Liver (tissue), 2 donors: Measurements from ENCODE around the gene ACTN3.

Experiments
- CTCF ChIP-seq: fragments of 150-350 bp; IDR thresholded peaks from 2 replicates; pipeline ENCODE4 v1.5.1; 2017; ENCODE audit warnings: improper control_type of control experiment, low read depth, low read length; ENCODE audit not compliant: missing input control
- MAX ChIP-seq: IDR thresholded peaks from 2 replicates; pipeline ENCODE4 v1.6.1; 2016; ENCODE audit warnings: antibody characterized with exemption
- donor health status: healthy.

GRCh38 chr11:66562275-66562674 lies 15.6 kb downstream of the ACTN3 start:
- TF ChIP-seq MAX = no peak
- TF ChIP-seq CTCF = no peak
